NK-92 (cell line): Measurements from ENCODE around the gene PCDHGB6.
"Not testable (repeated sequence)": the region's sequence is repeated elsewhere in the genome, so short reads cannot be mapped to it uniquely, and the experiment has no call there.

ENCODE experiments used
- DNase-seq: peaks from one replicate; lab custom pipeline; 2025; ENCODE audit not compliant: unreplicated experiment; lab: John Stamatoyannopoulos, UW

Gene PCDHGB6

DNA sequence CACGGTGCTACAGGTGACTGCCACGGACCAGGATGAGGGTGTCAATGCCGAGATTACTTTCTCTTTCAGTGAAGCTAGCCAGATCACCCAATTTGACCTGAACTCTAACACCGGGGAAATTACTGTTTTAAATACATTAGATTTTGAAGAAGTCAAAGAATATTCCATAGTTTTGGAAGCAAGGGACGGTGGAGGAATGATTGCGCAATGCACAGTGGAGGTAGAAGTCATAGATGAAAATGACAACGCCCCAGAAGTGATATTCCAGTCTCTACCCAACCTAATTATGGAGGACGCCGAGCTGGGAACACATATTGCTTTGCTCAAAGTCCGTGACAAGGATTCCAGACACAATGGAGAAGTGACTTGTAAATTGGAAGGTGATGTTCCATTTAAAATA, 19.2 kb upstream of the PCDHGB6 start:
- no peak for DNase-seq

DNA sequence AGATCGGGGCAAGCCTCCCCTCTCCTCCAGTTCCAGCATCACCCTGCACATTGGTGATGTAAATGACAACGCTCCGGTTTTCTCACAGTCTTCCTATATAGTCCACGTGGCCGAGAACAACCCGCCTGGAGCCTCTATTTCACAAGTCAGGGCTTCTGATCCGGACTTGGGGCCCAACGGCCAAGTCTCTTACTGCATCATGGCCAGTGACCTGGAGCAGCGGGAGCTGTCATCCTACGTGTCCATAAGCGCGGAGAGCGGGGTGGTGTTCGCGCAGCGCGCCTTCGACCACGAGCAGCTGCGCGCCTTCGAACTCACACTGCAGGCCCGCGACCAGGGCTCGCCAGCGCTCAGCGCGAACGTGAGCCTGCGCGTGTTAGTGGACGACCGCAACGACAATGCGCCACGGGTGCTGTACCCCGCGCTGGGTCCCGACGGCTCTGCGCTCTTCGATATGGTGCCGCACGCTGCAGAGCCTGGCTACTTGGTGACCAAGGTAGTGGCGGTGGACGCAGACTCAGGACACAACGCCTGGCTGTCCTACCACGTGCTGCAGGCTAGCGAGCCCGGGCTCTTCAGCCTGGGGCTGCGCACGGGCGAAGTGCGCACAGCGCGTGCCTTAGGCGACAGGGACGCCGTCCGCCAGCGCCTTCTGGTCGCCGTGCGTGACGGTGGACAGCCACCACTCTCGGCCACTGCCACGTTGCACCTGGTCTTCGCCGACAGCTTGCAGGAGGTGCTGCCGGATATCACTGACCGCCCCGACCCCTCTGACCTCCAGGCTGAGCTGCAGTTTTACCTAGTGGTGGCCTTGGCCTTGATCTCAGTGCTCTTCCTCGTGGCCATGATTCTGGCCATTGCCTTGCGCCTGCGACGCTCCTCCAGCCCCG, 18.4 kb upstream of the PCDHGB6 start:
- no peak for DNase-seq

DNA sequence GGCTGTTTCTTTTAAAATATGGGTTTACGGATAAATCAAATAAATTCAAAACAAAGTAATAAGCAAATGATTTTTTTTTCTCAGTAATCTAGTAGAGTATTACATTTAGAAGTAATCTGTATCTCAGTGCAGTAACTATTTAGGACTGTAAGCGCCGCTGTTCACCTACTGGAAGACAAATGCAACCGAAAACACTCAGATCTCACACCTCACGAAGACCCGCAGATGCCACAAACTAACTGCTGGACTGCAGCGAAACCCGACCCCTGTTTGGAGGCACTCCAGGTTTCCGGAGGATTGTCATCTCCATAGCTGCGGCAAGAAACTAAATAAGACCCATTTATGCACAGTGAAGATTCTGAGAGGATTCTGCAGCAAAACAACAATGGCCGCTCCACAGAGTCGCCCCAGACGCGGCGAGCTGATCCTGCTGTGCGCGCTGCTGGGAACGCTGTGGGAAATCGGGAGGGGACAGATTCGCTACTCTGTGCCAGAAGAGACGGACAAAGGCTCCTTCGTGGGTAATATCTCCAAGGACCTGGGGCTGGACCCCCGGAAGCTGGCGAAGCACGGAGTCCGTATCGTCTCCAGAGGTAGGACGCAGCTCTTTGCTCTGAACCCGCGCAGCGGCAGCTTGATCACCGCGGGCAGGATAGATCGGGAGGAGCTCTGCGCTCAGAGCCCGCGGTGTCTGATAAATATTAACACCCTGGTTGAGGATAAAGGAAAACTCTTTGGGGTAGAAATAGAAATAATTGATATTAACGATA, 15.2 kb upstream of the PCDHGB6 start, which contains the start of gene PCDHGA8:
Gene PCDHGA8 (plus strand): TSS at position 205 of the 770 bp plus-strand sequence. CDS start 181 bp downstream, at position 386.
- DNase-seq = no peak

DNA sequence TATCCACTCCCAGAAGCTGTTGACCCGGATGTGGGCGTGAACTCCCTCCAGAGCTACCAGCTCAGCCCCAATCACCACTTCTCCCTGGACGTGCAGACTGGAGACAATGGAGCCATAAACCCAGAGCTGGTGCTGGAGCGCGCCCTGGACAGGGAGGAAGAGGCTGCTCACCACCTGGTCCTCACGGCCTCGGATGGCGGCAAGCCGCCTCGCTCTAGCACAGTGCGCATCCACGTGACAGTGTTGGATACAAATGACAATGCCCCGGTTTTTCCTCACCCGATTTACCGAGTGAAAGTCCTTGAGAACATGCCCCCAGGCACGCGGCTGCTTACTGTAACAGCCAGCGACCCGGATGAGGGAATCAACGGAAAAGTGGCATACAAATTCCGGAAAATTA, 14.6 kb upstream of the PCDHGB6 start:
- DNase-seq = no peak

DNA sequence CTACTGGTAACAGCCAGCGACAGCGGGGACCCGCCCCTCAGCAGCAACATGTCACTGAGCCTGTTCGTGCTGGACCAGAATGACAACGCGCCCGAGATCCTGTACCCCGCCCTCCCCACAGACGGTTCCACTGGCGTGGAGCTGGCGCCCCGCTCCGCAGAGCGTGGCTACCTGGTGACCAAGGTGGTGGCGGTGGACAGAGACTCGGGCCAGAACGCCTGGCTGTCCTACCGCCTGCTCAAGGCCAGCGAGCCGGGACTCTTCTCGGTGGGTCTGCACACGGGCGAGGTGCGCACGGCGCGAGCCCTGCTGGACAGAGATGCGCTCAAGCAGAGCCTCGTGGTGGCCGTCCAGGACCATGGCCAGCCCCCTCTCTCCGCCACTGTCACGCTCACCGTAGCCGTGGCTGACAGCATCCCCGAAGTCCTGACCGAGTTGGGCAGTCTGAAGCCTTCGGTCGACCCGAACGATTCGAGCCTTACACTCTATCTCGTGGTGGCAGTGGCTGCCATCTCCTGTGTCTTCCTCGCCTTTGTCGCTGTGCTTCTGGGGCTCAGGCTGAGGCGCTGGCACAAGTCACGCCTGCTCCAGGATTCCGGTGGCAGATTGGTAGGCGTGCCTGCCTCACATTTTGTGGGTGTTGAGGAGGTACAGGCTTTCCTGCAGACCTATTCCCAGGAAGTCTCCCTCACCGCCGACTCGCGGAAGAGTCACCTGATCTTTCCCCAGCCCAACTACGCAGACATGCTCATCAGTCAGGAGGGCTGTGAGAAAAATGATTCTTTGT, 13.2 kb upstream of the PCDHGB6 start:
- DNase-seq = not testable (repeated sequence)

DNA sequence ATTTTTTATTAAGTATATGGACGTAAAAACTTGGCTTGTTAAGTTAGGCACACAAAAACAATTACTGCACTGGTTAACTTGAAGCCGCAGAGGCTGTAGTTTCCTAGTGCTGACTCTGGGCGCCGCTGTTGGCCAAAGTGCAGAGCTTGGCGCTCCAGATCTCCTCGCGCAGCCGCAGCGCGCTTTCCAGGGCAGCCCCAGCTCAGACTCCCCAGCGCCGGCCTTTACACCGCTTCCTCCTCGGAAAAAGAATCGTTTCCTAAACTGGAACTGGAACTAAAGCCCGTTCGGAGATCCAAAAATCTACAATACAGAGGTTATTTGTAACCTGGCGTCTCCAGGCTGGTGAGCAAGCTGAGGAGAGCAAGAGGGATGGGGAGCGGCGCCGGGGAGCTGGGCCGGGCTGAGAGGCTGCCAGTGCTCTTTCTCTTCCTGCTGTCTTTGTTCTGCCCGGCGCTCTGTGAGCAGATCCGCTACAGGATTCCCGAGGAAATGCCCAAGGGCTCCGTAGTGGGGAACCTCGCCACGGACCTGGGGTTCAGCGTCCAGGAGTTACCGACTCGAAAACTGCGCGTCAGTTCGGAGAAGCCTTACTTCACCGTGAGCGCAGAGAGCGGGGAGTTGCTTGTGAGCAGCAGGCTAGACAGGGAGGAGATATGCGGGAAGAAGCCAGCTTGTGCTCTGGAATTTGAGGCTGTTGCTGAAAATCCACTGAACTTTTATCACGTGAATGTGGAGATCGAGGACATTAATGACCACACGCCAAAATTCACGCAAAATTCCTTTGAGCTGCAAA, 9.9 kb upstream of the PCDHGB6 start, which contains the start of gene PCDHGB5:
Gene PCDHGB5 (plus strand): TSS at position 192 of the 796 bp plus-strand sequence. CDS start 181 bp downstream, at position 373.
- DNase-seq = not testable (repeated sequence)

DNA sequence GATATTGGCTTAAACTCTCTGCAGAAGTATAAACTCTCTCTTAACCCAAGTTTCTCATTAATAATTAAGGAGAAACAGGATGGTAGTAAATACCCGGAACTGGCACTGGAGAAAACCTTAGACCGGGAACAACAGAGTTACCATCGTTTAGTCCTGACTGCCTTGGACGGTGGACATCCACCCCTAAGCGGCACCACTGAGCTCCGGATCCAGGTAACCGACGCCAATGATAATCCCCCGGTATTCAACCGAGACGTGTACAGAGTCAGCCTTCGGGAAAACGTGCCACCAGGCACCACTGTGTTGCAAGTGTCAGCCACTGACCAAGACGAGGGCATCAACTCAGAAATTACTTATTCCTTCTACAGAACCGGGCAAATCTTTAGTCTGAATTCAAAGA, 9.2 kb upstream of the PCDHGB6 start:
- DNase-seq = no peak

DNA sequence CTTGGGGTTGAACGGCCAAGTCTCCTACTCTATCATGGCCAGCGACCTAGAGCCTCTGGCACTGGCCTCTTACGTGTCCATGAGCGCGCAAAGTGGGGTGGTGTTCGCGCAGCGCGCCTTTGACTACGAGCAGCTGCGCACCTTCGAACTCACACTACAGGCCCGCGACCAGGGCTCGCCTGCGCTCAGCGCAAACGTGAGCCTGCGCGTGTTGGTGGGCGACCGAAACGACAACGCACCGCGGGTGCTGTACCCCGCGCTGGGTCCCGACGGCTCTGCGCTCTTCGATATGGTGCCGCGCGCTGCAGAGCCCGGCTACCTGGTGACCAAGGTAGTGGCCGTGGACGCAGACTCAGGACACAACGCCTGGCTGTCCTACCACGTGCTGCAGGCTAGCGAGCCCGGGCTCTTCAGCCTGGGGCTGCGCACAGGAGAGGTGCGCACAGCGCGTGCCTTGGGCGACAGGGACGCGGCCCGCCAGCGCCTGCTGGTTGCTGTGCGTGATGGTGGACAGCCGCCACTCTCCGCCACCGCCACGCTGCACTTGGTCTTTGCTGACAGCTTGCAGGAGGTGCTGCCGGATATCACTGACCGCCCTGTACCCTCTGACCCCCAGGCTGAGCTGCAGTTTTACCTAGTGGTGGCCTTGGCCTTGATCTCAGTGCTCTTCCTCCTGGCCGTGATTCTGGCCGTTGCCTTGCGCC, 8.1 kb upstream of the PCDHGB6 start:
- DNase-seq = no peak

DNA sequence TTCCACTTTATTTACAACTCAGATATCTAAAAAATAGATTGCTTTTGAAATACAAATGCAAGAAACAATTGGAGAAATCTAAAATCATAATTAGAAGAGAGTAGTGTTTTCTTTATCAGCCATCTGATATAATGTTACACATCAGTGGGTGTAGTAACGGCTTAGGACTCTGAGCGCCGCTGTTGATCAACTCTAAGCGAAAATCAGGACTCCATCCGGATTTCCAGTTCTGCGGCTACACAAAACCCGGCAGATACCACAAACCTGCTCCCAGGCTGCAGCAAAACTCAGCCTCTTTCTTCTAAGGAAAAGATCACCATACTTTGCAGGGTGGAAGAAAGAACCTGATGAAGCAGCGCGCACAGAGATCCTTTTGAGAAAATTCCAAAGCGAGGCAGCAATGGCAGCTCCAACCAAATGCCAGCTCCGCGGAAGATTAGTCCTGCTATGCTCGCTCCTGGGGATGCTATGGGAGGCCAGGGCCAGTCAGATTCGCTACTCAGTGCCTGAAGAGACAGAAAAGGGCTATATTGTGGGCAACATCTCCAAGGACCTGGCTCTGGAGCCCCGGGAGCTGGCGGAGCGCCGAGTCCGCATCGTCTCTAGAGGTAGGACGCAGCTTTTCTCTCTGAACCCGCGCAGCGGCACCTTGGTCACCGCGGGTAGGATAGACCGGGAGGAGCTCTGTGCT, 5.1 kb upstream of the PCDHGB6 start, which contains the start of gene PCDHGA9:
Gene PCDHGA9 (plus strand): TSS at position 226 of the 691 bp plus-strand sequence. CDS start 175 bp downstream, at position 401.
- no peak for DNase-seq

DNA sequence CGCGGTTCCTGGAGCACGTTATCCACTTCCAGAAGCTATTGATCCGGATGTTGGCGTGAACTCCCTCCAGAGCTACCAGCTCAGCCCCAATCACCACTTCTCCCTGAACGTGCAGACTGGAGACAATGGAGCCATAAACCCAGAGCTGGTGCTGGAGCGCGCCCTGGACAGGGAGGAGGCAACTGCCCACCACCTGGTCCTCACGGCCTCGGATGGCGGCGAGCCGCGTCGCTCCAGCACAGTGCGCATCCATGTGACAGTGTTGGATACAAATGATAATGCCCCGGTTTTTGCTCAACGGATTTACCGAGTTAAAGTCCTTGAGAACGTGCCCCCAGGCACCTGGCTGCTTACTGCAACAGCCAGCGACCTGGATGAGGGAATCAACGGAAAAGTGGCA, 4.4 kb upstream of the PCDHGB6 start:
- DNase-seq = no peak

DNA sequence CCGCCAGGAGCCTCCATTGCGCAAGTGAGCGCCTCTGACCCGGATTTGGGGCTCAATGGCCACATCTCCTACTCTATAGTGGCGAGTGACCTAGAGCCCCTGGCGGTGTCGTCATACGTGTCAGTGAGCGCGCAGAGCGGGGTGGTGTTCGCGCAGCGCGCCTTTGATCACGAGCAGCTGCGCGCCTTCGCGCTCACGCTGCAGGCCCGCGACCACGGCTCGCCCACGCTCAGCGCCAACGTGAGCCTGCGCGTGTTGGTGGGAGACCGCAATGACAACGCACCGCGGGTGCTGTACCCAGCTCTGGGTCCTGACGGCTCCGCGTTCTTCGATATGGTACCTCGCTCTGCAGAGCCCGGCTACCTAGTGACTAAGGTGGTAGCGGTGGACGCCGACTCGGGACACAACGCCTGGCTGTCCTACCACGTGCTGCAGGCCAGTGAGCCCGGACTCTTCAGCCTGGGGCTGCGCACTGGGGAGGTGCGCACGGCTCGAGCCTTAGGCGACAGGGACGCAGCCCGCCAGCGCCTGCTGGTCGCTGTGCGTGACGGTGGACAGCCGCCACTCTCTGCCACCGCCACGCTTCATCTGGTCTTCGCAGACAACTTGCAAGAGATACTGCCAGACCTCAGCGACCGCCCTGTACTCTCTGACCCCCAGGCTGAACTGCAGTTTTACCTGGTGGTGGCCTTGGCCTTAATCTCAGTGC, 1.9 kb downstream of the PCDHGB6 start:
- no peak for DNase-seq

DNA sequence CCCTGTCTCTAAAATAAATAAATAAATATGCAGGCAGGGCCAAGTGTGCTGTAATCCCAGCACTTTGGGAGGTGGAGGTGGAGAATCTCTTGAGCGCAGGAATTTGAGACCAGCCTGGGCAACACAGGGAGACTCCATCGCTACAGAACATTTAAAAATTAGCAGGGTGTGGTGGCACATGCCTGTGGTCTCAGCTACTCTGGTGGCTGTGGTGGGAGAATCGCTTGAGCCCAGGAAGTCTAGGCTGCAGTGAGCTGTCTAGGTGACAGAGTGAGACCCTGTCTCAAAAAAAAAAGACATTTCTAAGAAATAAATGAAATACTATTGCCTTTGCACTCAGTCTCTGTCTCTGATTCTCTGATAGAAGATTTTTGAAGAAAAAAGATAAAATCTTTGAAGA, 3.8 kb downstream of the PCDHGB6 start:
- no peak for DNase-seq

DNA sequence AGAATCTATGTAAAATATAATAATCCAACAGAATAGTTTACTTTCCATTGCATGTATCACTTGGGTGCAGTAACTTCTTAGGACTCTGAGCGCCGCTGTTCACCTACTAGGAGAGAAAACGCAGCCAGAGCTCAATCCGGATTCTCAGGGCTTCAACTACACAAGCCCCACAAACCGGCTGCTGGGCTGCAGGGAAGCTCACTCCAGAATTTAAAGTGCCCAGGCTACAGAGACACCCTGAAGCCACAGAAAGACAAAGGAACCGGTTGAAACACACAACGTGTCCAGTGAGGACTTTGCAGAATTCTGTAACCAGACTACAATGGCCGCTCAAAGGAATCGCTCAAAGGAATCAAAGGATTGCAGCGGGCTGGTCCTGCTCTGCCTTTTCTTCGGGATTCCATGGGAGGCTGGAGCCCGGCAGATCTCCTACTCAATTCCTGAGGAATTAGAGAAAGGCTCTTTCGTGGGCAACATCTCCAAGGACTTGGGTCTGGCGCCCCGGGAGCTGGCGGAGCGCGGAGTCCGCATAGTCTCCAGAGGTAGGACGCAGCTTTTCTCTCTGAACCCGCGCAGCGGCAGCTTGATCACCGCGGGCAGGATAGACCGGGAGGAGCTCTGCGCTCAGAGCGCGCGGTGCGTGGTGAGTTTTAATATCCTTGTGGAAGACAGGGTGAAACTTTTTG, 5.2 kb downstream of the PCDHGB6 start, which contains the start of gene PCDHGA10:
Gene PCDHGA10 (plus strand): TSS at position 134 of the 686 bp plus-strand sequence. CDS start 189 bp downstream, at position 323.
- no peak for DNase-seq

DNA sequence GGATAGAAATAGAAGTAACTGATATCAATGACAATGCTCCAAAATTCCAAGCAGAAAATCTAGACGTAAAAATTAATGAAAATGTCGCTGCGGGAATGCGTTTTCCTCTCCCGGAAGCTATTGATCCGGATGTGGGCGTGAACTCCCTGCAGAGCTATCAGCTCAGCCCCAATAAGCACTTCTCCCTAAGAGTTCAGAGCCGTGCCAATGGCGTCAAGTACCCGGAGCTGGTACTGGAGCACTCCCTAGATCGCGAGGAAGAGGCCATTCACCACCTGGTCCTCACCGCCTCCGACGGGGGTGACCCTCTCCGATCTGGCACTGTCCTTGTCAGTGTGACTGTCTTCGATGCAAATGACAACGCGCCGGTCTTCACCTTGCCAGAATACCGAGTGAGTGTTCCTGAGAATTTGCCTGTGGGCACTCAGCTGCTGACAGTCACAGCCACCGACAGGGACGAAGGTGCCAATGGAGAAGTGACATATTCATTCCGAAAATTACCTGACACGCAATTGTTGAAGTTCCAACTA, 5.8 kb downstream of the PCDHGB6 start:
- no peak for DNase-seq

DNA sequence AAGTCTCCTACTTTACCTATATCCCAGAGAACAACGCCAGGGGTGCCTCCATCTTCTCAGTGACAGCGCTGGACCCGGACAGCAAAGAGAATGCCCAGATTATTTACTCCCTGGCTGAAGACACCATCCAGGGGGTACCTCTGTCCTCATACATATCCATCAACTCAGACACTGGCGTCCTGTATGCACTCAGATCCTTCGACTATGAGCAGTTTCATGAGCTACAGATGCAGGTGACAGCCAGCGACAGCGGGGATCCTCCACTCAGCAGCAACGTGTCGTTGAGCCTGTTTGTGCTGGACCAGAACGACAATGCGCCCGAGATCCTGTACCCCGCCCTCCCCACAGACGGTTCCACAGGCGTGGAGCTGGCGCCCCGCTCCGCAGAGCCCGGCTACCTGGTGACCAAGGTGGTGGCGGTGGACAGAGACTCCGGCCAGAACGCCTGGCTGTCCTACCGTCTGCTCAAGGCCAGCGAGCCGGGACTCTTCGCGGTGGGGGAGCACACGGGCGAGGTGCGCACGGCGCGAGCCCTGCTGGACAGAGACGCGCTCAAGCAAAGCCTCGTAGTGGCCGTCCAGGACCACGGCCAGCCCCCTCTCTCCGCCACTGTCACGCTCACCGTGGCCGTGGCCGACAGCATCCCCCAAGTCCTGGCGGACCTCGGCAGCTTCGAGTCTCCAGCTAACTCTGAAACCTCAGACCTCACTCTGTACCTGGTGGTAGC, 6.9 kb downstream of the PCDHGB6 start:
- DNase-seq = not testable (repeated sequence)

DNA sequence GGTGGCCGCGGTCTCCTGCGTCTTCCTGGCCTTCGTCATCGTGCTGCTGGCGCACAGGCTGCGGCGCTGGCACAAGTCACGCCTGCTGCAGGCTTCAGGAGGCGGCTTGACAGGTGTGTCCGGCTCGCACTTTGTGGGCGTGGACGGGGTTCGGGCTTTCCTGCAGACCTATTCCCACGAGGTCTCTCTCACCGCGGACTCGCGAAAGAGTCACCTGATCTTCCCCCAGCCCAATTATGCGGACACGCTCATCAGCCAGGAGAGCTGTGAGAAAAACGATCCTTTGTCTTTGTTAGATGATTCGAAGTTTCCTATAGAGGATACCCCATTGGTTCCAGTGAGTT, 7.4 kb downstream of the PCDHGB6 start:
- not testable (repeated sequence) for DNase-seq
